Measurements from ENCODE around the gene CACNB4.

CACNB4 gene

GRCh38 chr2:152088006-152088405 is 10.8 kb downstream of the CACNB4 start:
- DNase-seq (ENCODE audit: low spot score): no peak

- no peak for DNase-seq (ENCODE audit: low spot score)
These were observed 12.6 kb downstream of the CACNB4 start for GRCh38 chr2:152086231-152086630.

GRCh38 chr2:152084076-152084475 is 14.8 kb downstream of the CACNB4 start:
- DNase-seq (ENCODE audit: low spot score): no peak

GRCh38 chr2:152083202-152083875 is 15.5 kb downstream of the CACNB4 start:
- DNase-seq (ENCODE audit: low spot score): no peak

GRCh38 chr2:152078662-152079061 is 20.2 kb downstream of the CACNB4 start:
- no peak for DNase-seq (ENCODE audit: low spot score)

GRCh38 chr2:152078023-152078422 is 20.8 kb downstream of the CACNB4 start:
- DNase-seq (ENCODE audit: low spot score): no peak

GRCh38 chr2:152075461-152076050 is 23.3 kb downstream of the CACNB4 start:
- DNase-seq (ENCODE audit: low spot score): no peak

GRCh38 chr2:152072011-152072410 is 26.8 kb downstream of the CACNB4 start:
- DNase-seq (ENCODE audit: low spot score): no peak

- DNase-seq (ENCODE audit: low spot score): no peak
These were observed 27.3 kb downstream of the CACNB4 start for GRCh38 chr2:152071518-152071917.

- no peak for DNase-seq (ENCODE audit: low spot score)
These were observed 27.8 kb downstream of the CACNB4 start for GRCh38 chr2:152071092-152071491.

- no peak for DNase-seq (ENCODE audit: low spot score)
These were observed 30.6 kb downstream of the CACNB4 start for GRCh38 chr2:152068226-152068625.

GRCh38 chr2:152067823-152068222 is 31.0 kb downstream of the CACNB4 start:
- no peak for DNase-seq (ENCODE audit: low spot score)

- DNase-seq (ENCODE audit: low spot score): no peak
These were observed 32.9 kb downstream of the CACNB4 start for GRCh38 chr2:152065945-152066344.

- DNase-seq (ENCODE audit: low spot score): no peak
These were observed 34.8 kb downstream of the CACNB4 start for GRCh38 chr2:152064001-152064400.

GRCh38 chr2:152063325-152063924 is 35.4 kb downstream of the CACNB4 start:
- no peak for DNase-seq (ENCODE audit: low spot score)

GRCh38 chr2:152062125-152063091 is 36.4 kb downstream of the CACNB4 start:
- DNase-seq (ENCODE audit: low spot score): no peak

- DNase-seq (ENCODE audit: low spot score): no peak
These were observed 37.5 kb downstream of the CACNB4 start for GRCh38 chr2:152061383-152061782.

GRCh38 chr2:152058655-152059054 is 40.2 kb downstream of the CACNB4 start:
- no peak for DNase-seq (ENCODE audit: low spot score)

GRCh38 chr2:152056418-152056817 is 42.4 kb downstream of the CACNB4 start:
- DNase-seq (ENCODE audit: low spot score): no peak

- no peak for DNase-seq (ENCODE audit: low spot score)
These were observed 43.3 kb downstream of the CACNB4 start for GRCh38 chr2:152055366-152056108.

- no peak for DNase-seq (ENCODE audit: low spot score)
These were observed 44.3 kb downstream of the CACNB4 start for GRCh38 chr2:152054593-152054992.

GRCh38 chr2:152051436-152051835 is 47.4 kb downstream of the CACNB4 start:
- no peak for DNase-seq (ENCODE audit: low spot score)
